Neural cell (in vitro differentiated cells): ENCODE data around the gene TOMM22.

Experiments
- EP300 ChIP-seq: fragments of 450-650 bp; conservative IDR thresholded peaks from 2 replicates; pipeline ENCODE4 v1.6.1; 2014; ENCODE audit warnings: antibody characterized with exemption, mild to moderate bottlenecking, moderate library complexity; ENCODE audit not compliant: poor library complexity, severe bottlenecking
- EZH2 ChIP-seq: fragments of 200-600, 300-800 bp; shearing (Covaris generic), sonication (generic); IDR thresholded peaks from 2 replicates; pipeline ENCODE4 v1.6.1; 2014; ENCODE audit warnings: antibody characterized with exemption, low read length, borderline replicate concordance, mild to moderate bottlenecking; ENCODE audit not compliant: insufficient read depth, poor library complexity, severe bottlenecking
- MXI1 ChIP-seq: fragments of 450-650 bp; conservative IDR thresholded peaks from 2 replicates; pipeline ENCODE4 v1.6.1; 2014; ENCODE audit warnings: antibody characterized with exemption, mild to moderate bottlenecking; ENCODE audit not compliant: poor library complexity, severe bottlenecking
- POLR2AphosphoS5 ChIP-seq: IDR thresholded peaks from 2 replicates; pipeline ENCODE4 v1.6.1; 2012
- SMC3 ChIP-seq: fragments of 450-650 bp; conservative IDR thresholded peaks from 2 replicates; pipeline ENCODE4 v1.6.1; 2014; ENCODE audit warnings: antibody characterized with exemption, mild to moderate bottlenecking, moderate library complexity; ENCODE audit not compliant: poor library complexity
- TAF1 ChIP-seq: IDR thresholded peaks from 2 replicates; pipeline ENCODE4 v1.6.1; 2012; ENCODE audit warnings: low read depth
- TF ChIP-seq, protein P1 (sequence below): fragments of 450-650 bp; IDR thresholded peaks from 2 replicates; pipeline ENCODE4 v1.5.1; 2014; ENCODE audit warnings: antibody characterized with exemption, mild to moderate bottlenecking, moderate library complexity; ENCODE audit not compliant: poor library complexity, severe bottlenecking
- TF ChIP-seq, protein P2 (sequence below): IDR thresholded peaks from 2 replicates; pipeline ENCODE4 v1.6.1; 2012; ENCODE audit warnings: borderline replicate concordance

DNA sequence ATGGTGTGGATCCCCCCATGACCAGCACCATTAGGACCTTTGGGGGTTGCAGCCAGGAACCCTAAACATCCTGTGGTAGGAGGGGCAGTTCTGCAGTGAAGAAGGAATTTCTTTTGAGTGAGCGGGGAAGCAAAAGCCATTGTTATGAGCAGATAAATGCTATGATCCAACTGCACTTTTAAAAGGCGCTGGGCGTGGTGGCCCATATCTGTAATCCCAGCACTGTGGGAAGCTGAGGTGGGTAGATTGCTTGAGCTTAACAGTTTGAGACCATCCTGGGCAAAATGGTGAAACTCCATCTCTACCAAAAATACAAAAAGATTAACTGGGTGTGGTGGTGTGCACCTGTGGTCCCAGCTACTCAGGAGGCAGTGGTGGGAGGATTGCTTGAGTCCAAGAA is 5.9 kb upstream of the TOMM22 start:
- TF ChIP-seq SMC3 (no peak), EP300 (no peak), EZH2 (no peak), POLR2AphosphoS5 (no peak), MXI1 (no peak), TAF1 (no peak)
- TF ChIP-seq, protein P1, sequence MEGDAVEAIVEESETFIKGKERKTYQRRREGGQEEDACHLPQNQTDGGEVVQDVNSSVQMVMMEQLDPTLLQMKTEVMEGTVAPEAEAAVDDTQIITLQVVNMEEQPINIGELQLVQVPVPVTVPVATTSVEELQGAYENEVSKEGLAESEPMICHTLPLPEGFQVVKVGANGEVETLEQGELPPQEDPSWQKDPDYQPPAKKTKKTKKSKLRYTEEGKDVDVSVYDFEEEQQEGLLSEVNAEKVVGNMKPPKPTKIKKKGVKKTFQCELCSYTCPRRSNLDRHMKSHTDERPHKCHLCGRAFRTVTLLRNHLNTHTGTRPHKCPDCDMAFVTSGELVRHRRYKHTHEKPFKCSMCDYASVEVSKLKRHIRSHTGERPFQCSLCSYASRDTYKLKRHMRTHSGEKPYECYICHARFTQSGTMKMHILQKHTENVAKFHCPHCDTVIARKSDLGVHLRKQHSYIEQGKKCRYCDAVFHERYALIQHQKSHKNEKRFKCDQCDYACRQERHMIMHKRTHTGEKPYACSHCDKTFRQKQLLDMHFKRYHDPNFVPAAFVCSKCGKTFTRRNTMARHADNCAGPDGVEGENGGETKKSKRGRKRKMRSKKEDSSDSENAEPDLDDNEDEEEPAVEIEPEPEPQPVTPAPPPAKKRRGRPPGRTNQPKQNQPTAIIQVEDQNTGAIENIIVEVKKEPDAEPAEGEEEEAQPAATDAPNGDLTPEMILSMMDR: no peak
- TF ChIP-seq, protein P2, sequence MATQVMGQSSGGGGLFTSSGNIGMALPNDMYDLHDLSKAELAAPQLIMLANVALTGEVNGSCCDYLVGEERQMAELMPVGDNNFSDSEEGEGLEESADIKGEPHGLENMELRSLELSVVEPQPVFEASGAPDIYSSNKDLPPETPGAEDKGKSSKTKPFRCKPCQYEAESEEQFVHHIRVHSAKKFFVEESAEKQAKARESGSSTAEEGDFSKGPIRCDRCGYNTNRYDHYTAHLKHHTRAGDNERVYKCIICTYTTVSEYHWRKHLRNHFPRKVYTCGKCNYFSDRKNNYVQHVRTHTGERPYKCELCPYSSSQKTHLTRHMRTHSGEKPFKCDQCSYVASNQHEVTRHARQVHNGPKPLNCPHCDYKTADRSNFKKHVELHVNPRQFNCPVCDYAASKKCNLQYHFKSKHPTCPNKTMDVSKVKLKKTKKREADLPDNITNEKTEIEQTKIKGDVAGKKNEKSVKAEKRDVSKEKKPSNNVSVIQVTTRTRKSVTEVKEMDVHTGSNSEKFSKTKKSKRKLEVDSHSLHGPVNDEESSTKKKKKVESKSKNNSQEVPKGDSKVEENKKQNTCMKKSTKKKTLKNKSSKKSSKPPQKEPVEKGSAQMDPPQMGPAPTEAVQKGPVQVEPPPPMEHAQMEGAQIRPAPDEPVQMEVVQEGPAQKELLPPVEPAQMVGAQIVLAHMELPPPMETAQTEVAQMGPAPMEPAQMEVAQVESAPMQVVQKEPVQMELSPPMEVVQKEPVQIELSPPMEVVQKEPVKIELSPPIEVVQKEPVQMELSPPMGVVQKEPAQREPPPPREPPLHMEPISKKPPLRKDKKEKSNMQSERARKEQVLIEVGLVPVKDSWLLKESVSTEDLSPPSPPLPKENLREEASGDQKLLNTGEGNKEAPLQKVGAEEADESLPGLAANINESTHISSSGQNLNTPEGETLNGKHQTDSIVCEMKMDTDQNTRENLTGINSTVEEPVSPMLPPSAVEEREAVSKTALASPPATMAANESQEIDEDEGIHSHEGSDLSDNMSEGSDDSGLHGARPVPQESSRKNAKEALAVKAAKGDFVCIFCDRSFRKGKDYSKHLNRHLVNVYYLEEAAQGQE: no peak
